ENCODE measurements around the gene LRRC56.

Gene LRRC56

DNA sequence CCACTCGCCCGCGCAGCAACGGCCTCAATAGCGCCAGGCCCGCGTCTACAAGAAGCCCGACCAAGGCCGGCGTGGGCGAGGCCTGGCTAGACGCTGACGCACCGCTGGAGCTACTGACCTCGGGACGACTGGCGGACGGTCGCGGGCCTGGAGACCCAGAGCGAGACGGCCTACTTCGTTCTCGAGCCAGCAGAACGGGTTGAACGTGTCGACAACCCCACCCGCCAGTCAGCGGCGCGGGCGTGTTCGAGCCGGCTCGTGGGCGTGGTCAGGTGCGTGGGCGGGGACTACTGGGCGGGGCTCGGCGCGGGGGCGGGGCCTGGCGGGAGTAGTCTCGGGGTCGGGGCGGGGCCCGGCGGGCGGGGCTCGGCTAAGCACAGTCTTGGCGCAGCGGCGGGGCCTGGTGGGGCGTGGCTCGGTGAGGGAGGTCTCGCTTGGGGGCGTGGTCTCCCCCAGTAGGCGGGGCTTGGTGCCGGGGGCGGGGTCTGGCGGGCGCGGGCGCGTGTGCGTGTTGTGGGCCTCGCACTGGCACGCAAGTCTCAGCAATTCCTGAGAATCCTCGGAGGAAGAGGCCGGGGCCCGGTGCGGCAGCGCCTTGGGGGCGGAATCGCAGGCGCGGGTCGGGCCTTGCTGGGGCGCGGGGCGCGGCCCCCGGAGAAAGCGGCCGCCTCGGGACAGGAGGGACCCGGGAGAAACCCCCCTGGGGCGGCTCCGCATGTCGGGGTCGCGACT, 30.2 kb upstream of the LRRC56 start, which contains the start of gene RNH1:
TSS of gene RNH1 (minus strand) at position 248 of the 732 bp plus-strand sequence. CDS start 5,080 bp downstream, outside the sequence.
- TF ChIP-seq, protein P1, sequence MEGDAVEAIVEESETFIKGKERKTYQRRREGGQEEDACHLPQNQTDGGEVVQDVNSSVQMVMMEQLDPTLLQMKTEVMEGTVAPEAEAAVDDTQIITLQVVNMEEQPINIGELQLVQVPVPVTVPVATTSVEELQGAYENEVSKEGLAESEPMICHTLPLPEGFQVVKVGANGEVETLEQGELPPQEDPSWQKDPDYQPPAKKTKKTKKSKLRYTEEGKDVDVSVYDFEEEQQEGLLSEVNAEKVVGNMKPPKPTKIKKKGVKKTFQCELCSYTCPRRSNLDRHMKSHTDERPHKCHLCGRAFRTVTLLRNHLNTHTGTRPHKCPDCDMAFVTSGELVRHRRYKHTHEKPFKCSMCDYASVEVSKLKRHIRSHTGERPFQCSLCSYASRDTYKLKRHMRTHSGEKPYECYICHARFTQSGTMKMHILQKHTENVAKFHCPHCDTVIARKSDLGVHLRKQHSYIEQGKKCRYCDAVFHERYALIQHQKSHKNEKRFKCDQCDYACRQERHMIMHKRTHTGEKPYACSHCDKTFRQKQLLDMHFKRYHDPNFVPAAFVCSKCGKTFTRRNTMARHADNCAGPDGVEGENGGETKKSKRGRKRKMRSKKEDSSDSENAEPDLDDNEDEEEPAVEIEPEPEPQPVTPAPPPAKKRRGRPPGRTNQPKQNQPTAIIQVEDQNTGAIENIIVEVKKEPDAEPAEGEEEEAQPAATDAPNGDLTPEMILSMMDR (IDR thresholded peaks at IDR 0.05; ENCODE audit: borderline replicate concordance, insufficient read depth, low read depth, low read length), result no peak

DNA sequence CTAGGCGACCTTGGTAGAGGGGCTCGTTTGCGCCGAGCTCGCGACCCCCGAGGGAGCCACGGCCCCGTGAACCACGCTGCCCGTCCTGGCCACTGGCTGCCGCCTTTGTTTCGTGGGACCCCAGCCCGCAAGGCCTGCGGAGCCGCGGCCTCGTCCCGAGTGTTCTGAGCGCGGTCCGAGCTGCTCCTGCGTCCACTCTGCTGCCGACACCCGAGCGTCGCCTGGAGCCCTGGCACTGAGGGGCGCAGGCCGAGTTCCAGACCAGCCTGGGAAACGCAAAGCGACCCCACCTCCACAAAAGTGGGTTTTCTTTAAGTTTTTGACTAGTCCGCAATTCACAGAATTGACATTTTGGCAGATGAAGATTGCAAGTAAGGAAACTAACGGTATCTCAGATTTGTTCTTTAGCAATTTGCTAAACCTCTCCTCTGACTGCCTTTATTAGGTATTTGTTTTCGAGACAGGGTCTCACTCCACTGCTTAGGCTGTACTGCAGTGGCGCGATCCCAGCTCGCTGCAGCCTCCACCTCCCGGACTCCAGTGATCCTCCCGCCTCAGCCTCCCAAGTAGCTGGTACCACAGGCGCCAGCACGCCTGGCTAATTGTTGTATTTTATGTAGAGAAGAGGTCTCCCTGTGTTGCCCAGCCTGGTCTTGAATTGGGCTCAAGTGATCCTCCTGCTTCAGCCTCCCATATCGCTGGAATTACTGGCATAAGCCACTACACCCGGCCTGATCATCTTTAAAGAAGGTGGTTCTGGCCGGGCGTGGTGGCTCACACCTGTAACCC, 29.4 kb upstream of the LRRC56 start:
- TF ChIP-seq, protein P1 (IDR thresholded peaks at IDR 0.05; ENCODE audit: borderline replicate concordance, insufficient read depth, low read depth, low read length), result no peak
- peak overlapping the region; percentile 79 for H3K4me3 ChIP-seq (ENCODE audit: low read depth, low read length)

More for the DNA sequence above, 30.2 kb upstream of the LRRC56 start, which contains the start of gene RNH1:
- H3K4me3 ChIP-seq (ENCODE audit: low read depth, low read length), result peak within 1 kb of the TSS; percentile 80

DNA sequence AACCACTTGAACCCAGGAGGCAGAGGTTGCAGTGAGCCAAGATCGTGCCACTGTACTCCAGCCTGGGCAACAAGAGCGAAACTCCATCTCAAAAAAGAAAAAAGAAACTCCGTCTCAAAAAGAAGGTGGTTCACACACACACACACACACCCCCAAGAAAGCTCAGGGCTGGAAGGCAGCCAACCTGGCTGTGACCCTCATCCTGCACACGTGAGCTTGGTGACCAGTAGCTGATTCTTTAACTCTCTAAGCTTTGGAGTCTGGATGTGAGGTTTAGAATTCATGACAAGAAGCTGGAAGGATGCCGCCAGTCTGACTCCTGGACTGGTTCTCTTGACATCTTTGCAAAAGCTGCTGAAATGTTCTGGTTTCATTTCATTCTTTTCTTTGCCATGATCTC, 28.4 kb upstream of the LRRC56 start:
- H3K4me3 ChIP-seq (ENCODE audit: low read depth, low read length), result no peak overlapping the region
- TF ChIP-seq, protein P1 (IDR thresholded peaks at IDR 0.05; ENCODE audit: borderline replicate concordance, insufficient read depth, low read depth, low read length), result no peak

DNA sequence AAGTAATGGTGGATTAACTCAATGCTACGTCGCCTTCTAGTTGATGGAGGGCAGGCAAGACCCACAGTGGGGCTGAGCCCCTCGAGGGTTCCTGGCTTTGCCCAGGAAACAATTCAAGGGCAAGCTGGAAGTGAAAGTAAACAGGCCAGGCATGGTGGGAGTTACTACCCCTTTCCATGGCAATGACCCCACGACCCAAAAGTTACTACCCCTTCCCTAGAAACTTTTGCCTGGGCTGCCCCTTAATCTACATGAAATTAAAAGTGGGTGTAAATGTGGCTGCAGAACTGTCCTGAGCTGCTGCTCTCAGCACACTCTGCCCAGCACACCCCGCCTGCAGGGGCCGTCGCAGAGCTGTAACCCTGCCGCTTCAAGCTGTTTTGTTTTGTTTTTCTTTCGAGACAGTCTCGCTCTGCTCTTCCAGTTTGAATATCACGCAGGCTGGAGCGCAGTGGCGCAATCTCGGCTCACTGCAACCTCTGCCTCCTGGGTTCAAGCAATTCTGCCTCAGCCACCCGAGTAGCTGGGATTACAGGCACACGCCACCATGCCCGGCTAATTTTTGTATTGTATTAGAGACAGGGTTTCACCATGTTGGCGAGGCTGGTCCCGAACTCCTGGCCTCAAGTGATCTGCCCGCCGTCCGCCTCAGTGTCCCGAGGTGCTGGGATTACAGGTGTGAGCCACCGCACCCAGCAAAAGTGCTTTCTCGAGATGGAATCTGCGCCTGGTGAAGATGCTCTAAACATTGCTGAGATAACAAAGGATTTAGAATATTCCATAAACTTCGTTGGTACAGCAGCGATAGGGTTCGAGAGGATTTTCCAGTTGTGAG, 24.3 kb upstream of the LRRC56 start:
- no peak overlapping the region for H3K4me3 ChIP-seq (ENCODE audit: low read depth, low read length)

DNA sequence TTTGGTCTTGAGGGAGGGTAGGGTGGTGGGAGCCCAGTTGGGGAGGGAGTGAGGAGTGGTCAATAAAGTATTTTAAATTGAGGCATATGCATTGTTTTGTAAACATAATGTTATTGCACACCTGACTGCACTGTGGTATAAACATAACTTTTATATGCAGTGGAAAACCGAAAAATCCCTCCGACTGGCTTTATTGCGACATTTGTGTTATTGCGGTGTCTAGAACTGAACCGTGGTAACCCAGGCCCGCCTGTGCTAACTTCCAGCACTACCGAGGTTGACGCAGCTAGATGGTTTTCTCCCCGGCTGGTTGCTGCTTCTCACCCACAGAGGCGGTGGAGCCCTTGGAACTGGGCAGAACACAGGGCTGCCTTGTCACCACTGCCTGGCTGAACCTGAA, 22.7 kb upstream of the LRRC56 start:
- no peak overlapping the region for H3K4me3 ChIP-seq (ENCODE audit: low read depth, low read length)
- TF ChIP-seq, protein P1 (IDR thresholded peaks at IDR 0.05; ENCODE audit: borderline replicate concordance, insufficient read depth, low read depth, low read length), result no peak

More for the DNA sequence above, 24.3 kb upstream of the LRRC56 start:
- TF ChIP-seq, protein P1 (IDR thresholded peaks at IDR 0.05; ENCODE audit: borderline replicate concordance, insufficient read depth, low read depth, low read length), result no peak

DNA sequence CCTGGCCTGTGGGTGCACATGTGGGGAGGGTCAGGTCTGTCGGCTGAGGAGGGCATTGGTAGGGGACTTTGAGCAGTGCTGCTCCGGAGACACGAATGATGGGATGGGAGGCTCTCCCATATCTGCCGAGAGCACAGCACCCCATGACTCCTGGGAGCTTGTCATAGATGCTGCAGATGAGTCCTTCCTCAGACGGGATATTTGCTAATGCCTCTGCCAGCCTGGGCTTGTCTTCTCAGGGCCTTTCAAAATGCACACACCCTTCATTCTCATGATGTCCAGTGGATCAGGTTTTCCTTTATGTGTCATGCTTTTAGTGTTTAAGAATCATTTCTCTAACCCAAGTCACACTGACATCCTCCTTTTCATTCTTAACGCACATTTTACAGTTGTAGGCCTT, 22.2 kb upstream of the LRRC56 start:
- H3K4me3 ChIP-seq (ENCODE audit: low read depth, low read length), result no peak overlapping the region
- TF ChIP-seq, protein P1 (IDR thresholded peaks at IDR 0.05; ENCODE audit: borderline replicate concordance, insufficient read depth, low read depth, low read length), result no peak

All from GM12875 (cell line).